ENCODE results near the gene PPTC7.
A peak's percentile ranks its signal among the peaks of the same experiment; 100 is the strongest.
"Not testable (repeated sequence)": the region's sequence is repeated elsewhere in the genome, so short reads cannot be mapped to it uniquely, and the experiment has no call there.

PPTC7 gene

GRCh38 chr12:110583137-110584059 lies at the start of gene PPTC7:
TSS of gene PPTC7 (minus strand) at chr12:110583318. CDS start at chr12:110583031, 287 bp downstream.
- peak; percentile 97 for DNase-seq

- no peak for DNase-seq
Observed at GRCh38 chr12:110627500-110628195, 44.5 kb upstream of the PPTC7 start.

GRCh38 chr12:110622582-110622981 lies 39.5 kb upstream of the PPTC7 start:
- no peak for DNase-seq

- no peak for DNase-seq
Observed at GRCh38 chr12:110619534-110619953, 36.4 kb upstream of the PPTC7 start.

- DNase-seq, result no peak
Observed at GRCh38 chr12:110616471-110617115, 33.5 kb upstream of the PPTC7 start.

- no peak for DNase-seq
Observed at GRCh38 chr12:110615171-110615570, 32.1 kb upstream of the PPTC7 start.

GRCh38 chr12:110613771-110614684 lies 30.9 kb upstream of the PPTC7 start, which contains the start of gene TCTN1:
TSS of gene TCTN1 (plus strand) at chr12:110614129. CDS start at chr12:110614183, 54 bp downstream.
- peak; percentile 94 for DNase-seq

- DNase-seq, result no peak
Observed at GRCh38 chr12:110613071-110613770, 30.1 kb upstream of the PPTC7 start.

GRCh38 chr12:110606253-110606611 lies 23.1 kb upstream of the PPTC7 start:
- DNase-seq, result no peak

GRCh38 chr12:110602085-110602814 lies 19.1 kb upstream of the PPTC7 start:
- not testable (repeated sequence) for DNase-seq

GRCh38 chr12:110600254-110600653 lies 17.1 kb upstream of the PPTC7 start:
- no peak for DNase-seq

- no peak for DNase-seq
Observed at GRCh38 chr12:110599334-110599733, 16.2 kb upstream of the PPTC7 start.

- no peak for DNase-seq
Observed at GRCh38 chr12:110597885-110598284, 14.8 kb upstream of the PPTC7 start.

- not testable (repeated sequence) for DNase-seq
Observed at GRCh38 chr12:110592919-110593318, 9.8 kb upstream of the PPTC7 start.

- no peak for DNase-seq
Observed at GRCh38 chr12:110592078-110592477, 9.0 kb upstream of the PPTC7 start.

- no peak for DNase-seq
Observed at GRCh38 chr12:110591451-110592051, 8.4 kb upstream of the PPTC7 start.

- no peak for DNase-seq
Observed at GRCh38 chr12:110590806-110591326, 7.7 kb upstream of the PPTC7 start.

- DNase-seq, result no peak
Observed at GRCh38 chr12:110590059-110590458, 6.9 kb upstream of the PPTC7 start.

- not testable (repeated sequence) for DNase-seq
Observed at GRCh38 chr12:110587102-110587501, 4.0 kb upstream of the PPTC7 start.

GRCh38 chr12:110585231-110585799 lies 2.2 kb upstream of the PPTC7 start:
- no peak for DNase-seq

Measured in activated effector memory CD4-positive, alpha-beta T cell treated with Interleukin-2 at 50 U/mL for 16 hours (primary cell).